ENCODE results near the gene MAP1LC3C. TPM values are rescaled to one million over a fixed set of nuclear protein-coding genes. Genes with fewer than 3 reads are reported as not detected.

Gene MAP1LC3C
- total and polyA plus RNA-seq, 10 of the 15 experiments (the other 5 are each of a cell fraction or from before 2014, with no cell fraction given), result 0.19 TPM; not detected in 9

DNA sequence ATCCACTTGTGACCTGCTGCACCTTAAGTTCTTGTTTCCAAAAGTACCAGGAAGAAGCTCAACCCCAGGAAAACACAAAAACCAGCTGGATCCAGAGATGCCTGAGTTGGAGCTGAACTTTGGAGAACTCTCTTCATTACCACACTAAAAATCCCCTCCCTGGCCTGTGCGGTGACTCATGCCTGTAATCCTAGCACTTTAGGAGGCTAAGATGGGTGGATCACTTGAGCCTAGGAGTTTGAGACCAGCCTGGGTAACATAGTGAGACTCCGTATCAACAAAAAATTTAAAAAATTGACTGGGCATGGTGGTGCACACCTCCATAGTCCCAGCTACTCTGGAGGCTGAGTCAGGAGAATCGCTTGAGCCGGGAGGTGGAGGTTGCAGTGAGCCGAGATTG, 6.2 kb downstream of the MAP1LC3C start:
- no peaks in the 10 kb centered on the region; a peak in 1 of 4 replicates for H3K27me3 ChIP-seq (replicated peaks in 1 of 2; ENCODE audit: control insufficient read depth in 2 of 2, insufficient read depth in 2 of 2, low read length in 1 of 2)
- CTCF ChIA-PET, result no interaction called here
- 63% methylated on average over 5 of the region's 5 CpGs for WGBS (ENCODE audit: insufficient coverage, insufficient replicate concordance, low lambda C conversion rate, missing lambda C conversion rate)
- TF ChIP-seq, protein P1, sequence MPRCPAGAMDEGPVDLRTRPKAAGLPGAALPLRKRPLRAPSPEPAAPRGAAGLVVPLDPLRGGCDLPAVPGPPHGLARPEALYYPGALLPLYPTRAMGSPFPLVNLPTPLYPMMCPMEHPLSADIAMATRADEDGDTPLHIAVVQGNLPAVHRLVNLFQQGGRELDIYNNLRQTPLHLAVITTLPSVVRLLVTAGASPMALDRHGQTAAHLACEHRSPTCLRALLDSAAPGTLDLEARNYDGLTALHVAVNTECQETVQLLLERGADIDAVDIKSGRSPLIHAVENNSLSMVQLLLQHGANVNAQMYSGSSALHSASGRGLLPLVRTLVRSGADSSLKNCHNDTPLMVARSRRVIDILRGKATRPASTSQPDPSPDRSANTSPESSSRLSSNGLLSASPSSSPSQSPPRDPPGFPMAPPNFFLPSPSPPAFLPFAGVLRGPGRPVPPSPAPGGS (IDR thresholded peaks at IDR 0.05; ENCODE audit: borderline replicate concordance, insufficient read depth, low read depth, low read length, poor library complexity, severe bottlenecking), result no peak
- TF ChIP-seq GATAD2B (conservative IDR thresholded peaks at IDR 0.05; ENCODE audit: low read depth) (no peak), RBBP5 (conservative IDR thresholded peaks at IDR 0.05) (no peak), BACH1 (IDR thresholded peaks at IDR 0.05; ENCODE audit: borderline replicate concordance) (no peak), TCF12 (IDR thresholded peaks at IDR 0.05; ENCODE audit: low read depth, low read length) (no peak), IKZF2 (IDR thresholded peaks at IDR 0.05) (no peak), FOXK2 (IDR thresholded peaks at IDR 0.05) (no peak), PAX5 (IDR thresholded peaks at IDR 0.05; ENCODE audit: borderline replicate concordance, low read depth, low read length) (no peak), MEF2B (IDR thresholded peaks at IDR 0.05; ENCODE audit: partially characterized antibody, poor library complexity, severe bottlenecking) (no peak), JUND (IDR thresholded peaks at IDR 0.05; ENCODE audit: low read depth, low read length) (no peak), SMAD1 (IDR thresholded peaks at IDR 0.05; ENCODE audit: low read depth, partially characterized antibody) (no peak), JUNB (IDR thresholded peaks at IDR 0.05) (no peak), CHD1 (IDR thresholded peaks at IDR 0.05; ENCODE audit: low read depth, low read length) (no peak), IRF4 (IDR thresholded peaks at IDR 0.05; ENCODE audit: low read depth, low read length) (no peak)
- TF ChIP-seq, protein P2, sequence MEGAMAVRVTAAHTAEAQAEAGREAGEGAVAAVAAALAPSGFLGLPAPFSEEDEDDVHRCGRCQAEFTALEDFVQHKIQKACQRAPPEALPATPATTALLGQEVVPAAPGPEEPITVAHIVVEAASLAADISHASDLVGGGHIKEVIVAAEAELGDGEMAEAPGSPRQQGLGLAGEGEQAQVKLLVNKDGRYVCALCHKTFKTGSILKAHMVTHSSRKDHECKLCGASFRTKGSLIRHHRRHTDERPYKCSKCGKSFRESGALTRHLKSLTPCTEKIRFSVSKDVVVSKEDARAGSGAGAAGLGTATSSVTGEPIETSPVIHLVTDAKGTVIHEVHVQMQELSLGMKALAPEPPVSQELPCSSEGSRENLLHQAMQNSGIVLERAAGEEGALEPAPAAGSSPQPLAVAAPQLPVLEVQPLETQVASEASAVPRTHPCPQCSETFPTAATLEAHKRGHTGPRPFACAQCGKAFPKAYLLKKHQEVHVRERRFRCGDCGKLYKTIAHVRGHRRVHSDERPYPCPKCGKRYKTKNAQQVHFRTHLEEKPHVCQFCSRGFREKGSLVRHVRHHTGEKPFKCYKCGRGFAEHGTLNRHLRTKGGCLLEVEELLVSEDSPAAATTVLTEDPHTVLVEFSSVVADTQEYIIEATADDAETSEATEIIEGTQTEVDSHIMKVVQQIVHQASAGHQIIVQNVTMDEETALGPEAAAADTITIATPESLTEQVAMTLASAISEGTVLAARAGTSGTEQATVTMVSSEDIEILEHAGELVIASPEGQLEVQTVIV (IDR thresholded peaks at IDR 0.05; ENCODE audit: borderline replicate concordance, partially characterized antibody), result no peak
- TF ChIP-seq, protein P3, sequence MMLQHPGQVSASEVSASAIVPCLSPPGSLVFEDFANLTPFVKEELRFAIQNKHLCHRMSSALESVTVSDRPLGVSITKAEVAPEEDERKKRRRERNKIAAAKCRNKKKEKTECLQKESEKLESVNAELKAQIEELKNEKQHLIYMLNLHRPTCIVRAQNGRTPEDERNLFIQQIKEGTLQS (IDR thresholded peaks at IDR 0.05; ENCODE audit: borderline replicate concordance, extremely low read depth, low read depth, low read length), result no peak
- TF ChIP-seq, protein P4, sequence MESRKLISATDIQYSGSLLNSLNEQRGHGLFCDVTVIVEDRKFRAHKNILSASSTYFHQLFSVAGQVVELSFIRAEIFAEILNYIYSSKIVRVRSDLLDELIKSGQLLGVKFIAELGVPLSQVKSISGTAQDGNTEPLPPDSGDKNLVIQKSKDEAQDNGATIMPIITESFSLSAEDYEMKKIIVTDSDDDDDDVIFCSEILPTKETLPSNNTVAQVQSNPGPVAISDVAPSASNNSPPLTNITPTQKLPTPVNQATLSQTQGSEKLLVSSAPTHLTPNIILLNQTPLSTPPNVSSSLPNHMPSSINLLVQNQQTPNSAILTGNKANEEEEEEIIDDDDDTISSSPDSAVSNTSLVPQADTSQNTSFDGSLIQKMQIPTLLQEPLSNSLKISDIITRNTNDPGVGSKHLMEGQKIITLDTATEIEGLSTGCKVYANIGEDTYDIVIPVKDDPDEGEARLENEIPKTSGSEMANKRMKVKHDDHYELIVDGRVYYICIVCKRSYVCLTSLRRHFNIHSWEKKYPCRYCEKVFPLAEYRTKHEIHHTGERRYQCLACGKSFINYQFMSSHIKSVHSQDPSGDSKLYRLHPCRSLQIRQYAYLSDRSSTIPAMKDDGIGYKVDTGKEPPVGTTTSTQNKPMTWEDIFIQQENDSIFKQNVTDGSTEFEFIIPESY (IDR thresholded peaks at IDR 0.05), result no peak
- intact Hi-C loops (cut with micrococcal nuclease; ENCODE audit: unreplicated experiment), result no loop called here
- no peaks in the 10 kb centered on the region for H4K20me1 ChIP-seq (ENCODE audit: control insufficient read depth, insufficient read depth)
- POLR2A ChIA-PET, result no interaction called here
- H3K9me3 ChIP-seq (replicated peaks; ENCODE audit: control insufficient read depth, insufficient read depth, low read length), result no peaks in the 10 kb centered on the region
- no peak overlapping the region for H3K9ac ChIP-seq (ENCODE audit: control insufficient read depth, insufficient read depth, low read length)
- H3K4me3 ChIP-seq, result no peak overlapping the region
- H3K79me2 ChIP-seq (ENCODE audit: control insufficient read depth, insufficient read depth, low read length), result no peaks in the 10 kb centered on the region
- ATAC-seq (no peak), DNase-seq (ENCODE audit: low read depth, low spot score) (no peak), FAIRE-seq (no peak)
- no peak overlapping the region for H3K27ac ChIP-seq (ENCODE audit: control insufficient read depth, insufficient read depth)
- H3K36me3 ChIP-seq (ENCODE audit: control insufficient read depth in 2 of 2, insufficient read depth in 2 of 2, low read length in 1 of 2), result no peaks in the 10 kb centered on the region
- no peaks in the 10 kb centered on the region for H3K4me1 ChIP-seq (ENCODE audit: control insufficient read depth, insufficient read depth, low read length)
- H3K4me2 ChIP-seq (ENCODE audit: control insufficient read depth, insufficient read depth), result no peak overlapping the region
- SMC1A ChIA-PET (ENCODE audit: uncharacterized antibody, unreplicated experiment), result no interaction called here
- RAD21 ChIA-PET (ENCODE audit: unreplicated experiment), result no interaction called here
- H2AFZ ChIP-seq (ENCODE audit: control insufficient read depth, low read depth, low read length), result no peak overlapping the region
- in situ Hi-C loops (cut with MboI), result loop anchor here (10.0 kb wide), 2 partner anchors 378 to 458 kb away; partner anchors contain the start of gene KMO
- no TSS peak for BruUV-seq (replicated peaks)
